Effector memory CD4-positive, alpha-beta T cell (primary cell): ENCODE results near the gene C5AR2.
A peak's percentile ranks its signal among the peaks of the same experiment; 100 is the strongest.
"Not testable (repeated sequence)": the region's sequence is repeated elsewhere in the genome, so short reads cannot be mapped to it uniquely, and the experiment has no call there.

Experiments
- DNase-seq, 3 donors: peaks; one replicate each; pipeline ENCODE4 v3.0.0-alpha.2; 2020
- H3K27ac ChIP-seq: 2 replicates; pipeline ENCODE4 v1.7.0; 2013; ENCODE audit warnings: mild to moderate bottlenecking, low read length, moderate library complexity; ENCODE audit not compliant: insufficient read depth, poor library complexity, severe bottlenecking
- H3K27me3 ChIP-seq: replicated peaks from 2 replicates; pipeline ENCODE4 v1.7.0; 2013; ENCODE audit warnings: mild to moderate bottlenecking, low read length; ENCODE audit not compliant: insufficient read depth, control insufficient read depth, poor library complexity, severe bottlenecking
- H3K36me3 ChIP-seq: 2 replicates; pipeline ENCODE4 v1.7.0; 2013; ENCODE audit warnings: mild to moderate bottlenecking, low read length, moderate library complexity; ENCODE audit not compliant: control insufficient read depth, insufficient read depth
- H3K4me1 ChIP-seq: 2 replicates; pipeline ENCODE4 v1.7.0; 2013; ENCODE audit warnings: low read length, mild to moderate bottlenecking; ENCODE audit not compliant: control insufficient read depth, insufficient read depth, poor library complexity, severe bottlenecking
- H3K4me3 ChIP-seq: 2 replicates; pipeline ENCODE4 v1.7.0; 2013; ENCODE audit warnings: low read length, low read depth, mild to moderate bottlenecking; ENCODE audit not compliant: insufficient read depth, poor library complexity, severe bottlenecking
- H3K9me3 ChIP-seq: 2 replicates; pipeline ENCODE4 v1.7.0; 2013; ENCODE audit warnings: mild to moderate bottlenecking, low read length, moderate library complexity; ENCODE audit not compliant: control insufficient read depth

Gene C5AR2

DNA sequence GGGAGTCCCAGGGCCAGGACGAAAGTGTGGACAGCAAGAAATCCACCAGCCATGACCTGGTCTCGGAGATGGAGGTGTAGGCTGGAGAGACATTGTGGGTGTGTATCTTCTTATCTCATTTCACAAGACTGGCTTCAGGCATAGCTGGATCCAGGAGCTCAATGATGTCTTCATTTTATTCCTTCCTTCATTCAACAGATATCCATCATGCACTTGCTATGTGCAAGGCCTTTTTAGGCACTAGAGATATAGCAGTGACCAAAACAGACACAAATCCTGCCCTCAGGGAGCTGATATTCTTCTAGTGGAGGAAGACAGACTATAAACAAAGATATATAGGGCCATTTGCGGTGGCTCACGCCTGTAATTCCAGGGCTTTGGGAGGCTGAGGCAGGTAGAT is 9.8 kb downstream of the C5AR2 start:
- Histone ChIP-seq H3K27ac (no peak overlapping the region), H3K27me3 (no peaks in the 10 kb centered on the region), H3K9me3 (no peaks in the 10 kb centered on the region), H3K4me3 (no peak overlapping the region), H3K36me3 (no peaks in the 10 kb centered on the region), H3K4me1 (no peaks in the 10 kb centered on the region)
- DNase-seq, result no peak

DNA sequence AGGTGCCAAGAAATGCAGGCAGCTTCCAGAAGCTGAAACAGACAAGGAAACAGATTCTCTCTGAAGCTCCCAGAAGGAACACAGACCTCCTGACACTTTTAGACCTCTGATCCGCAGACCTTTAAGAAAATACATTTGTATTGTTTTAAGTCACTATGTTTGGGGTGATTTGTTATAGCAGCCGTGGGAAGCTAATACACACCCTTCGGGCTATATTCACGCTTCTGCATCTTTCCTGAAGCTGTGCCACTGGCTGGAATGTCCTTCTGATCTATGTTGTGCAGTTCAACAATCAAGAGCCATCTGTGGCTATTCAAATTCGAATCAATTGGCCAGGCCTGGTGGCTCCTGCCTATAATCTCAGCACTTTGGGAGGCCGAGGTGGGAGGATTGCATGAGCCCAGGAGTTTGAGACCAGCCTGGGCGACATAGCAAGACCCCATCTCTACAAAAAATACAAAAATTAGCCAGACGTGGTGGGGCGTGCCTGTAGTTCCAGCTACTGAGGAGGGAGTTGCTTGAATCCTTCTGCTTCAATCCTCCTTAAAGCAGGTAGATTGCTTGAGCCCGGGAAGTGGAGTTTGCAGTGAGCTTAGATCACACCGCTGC is 11.3 kb downstream of the C5AR2 start:
- no peak for DNase-seq
- H3K9me3 ChIP-seq, result no peaks in the 10 kb centered on the region
- no peaks in the 10 kb centered on the region for H3K36me3 ChIP-seq
- no peaks in the 10 kb centered on the region for H3K27me3 ChIP-seq
- H3K4me1 ChIP-seq, result no peaks in the 10 kb centered on the region
- no peak overlapping the region for H3K27ac ChIP-seq
- no peak overlapping the region for H3K4me3 ChIP-seq

DNA sequence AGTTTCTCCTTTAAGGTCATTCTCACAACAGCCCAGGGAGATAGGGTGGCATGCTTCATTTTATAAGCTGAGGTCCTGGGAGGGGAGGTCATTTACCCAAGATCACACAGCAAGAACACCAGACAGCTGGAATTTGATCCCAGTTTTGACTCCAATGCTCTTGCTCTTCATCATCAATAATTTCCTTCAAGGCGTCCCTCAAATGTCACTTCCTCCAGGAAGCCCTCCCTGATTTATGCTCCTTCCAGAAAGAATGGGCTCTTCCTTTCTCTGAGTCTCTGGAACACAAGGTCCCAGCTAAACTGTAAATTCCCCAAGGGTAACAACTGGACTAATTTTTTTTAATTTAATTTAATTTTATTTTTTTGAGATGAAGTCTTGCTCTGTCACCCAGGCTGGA is 12.4 kb downstream of the C5AR2 start:
- Histone ChIP-seq H3K27ac (no peak overlapping the region), H3K4me3 (no peak overlapping the region), H3K4me1 (peaks cover 3% of the 10 kb centered on the region), H3K27me3 (no peaks in the 10 kb centered on the region), H3K36me3 (no peaks in the 10 kb centered on the region), H3K9me3 (no peaks in the 10 kb centered on the region)
- no peak for DNase-seq

- H3K27ac ChIP-seq, H3K4me3 ChIP-seq: not testable (repeated sequence)
Measured at GRCh38 chr19:47346024-47346423, 14.0 kb downstream of the C5AR2 start.

DNA sequence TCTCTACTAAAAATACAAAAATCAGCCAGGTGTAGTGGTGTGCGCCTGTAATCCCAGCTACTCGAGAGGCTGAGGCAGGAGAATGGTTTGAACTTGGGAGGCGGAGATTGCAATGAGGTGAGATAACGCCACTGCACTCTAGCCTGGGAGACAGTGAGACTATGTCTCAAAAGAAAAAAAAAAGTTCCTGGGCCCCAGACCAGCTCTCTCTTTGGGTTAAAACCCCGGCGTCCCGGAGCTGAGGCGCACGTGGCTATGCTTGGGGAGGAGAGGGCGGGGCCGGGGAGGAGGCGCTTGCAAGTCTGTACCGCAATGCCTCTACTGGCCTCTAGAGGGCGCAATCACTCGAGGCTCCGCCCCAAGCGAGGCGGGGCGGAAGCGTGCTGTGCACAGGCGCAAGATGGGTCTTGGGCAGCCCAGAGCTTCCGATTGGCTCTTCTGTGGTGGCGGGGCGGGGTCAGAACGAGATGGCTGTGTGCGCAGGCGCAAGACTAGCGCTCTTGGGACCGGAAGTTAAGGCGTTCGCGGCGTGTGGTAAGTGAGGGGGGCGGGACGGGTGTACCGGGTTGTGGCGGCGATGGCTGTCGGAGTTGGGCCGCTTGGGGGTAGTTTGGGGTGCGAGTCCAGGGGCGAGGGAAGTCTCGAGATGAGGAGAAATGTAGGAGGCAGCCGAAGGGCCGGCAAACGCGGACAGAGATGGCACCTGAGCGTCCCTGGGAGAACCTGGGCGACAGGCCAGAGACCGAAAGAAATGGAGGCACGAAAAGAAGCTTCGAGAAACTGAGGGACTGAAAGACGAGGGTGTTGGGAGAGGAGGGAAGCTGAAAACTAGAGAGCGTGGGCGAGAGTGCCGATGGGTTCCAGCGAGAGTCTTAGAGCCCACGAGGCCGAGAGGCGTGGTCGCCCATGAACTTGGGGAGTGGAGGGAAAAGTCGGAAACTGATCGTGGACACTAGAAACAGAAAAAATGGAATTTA is 17.1 kb downstream of the C5AR2 start, which contains the start of gene DHX34:
Gene DHX34 (plus strand): TSS at position 497 of the 977 bp plus-strand sequence. CDS start 3,716 bp downstream, outside the sequence.
- no peaks in the 10 kb centered on the region for H3K27me3 ChIP-seq
- peak within 1 kb of the TSS; percentile 77 for H3K27ac ChIP-seq
- no peaks in the 10 kb centered on the region for H3K9me3 ChIP-seq
- peak within 1 kb of the TSS; percentile 69 for H3K4me3 ChIP-seq
- H3K36me3 ChIP-seq, result peaks cover 9% of the 10 kb centered on the region
- peaks cover 10% of the 10 kb centered on the region for H3K4me1 ChIP-seq
- peak; percentile 98 to 99 (median 98) for DNase-seq

More at GRCh38 chr19:47346024-47346423, 14.0 kb downstream of the C5AR2 start:
- not testable (repeated sequence) for H3K9me3 ChIP-seq, H3K36me3 ChIP-seq, DNase-seq, H3K27me3 ChIP-seq
- H3K4me1 ChIP-seq, result peaks cover 10% of the 10 kb centered on the region

- H3K27ac ChIP-seq, result no peak overlapping the region
- H3K9me3 ChIP-seq, result no peaks in the 10 kb centered on the region
- H3K27me3 ChIP-seq, result no peaks in the 10 kb centered on the region
- no peak overlapping the region for H3K4me3 ChIP-seq
- peaks cover 20% of the 10 kb centered on the region for H3K36me3 ChIP-seq
- H3K4me1 ChIP-seq, result peaks cover 10% of the 10 kb centered on the region
- DNase-seq, result no peak
Measured at GRCh38 chr19:47350630-47351029, 18.7 kb downstream of the C5AR2 start.

DNA sequence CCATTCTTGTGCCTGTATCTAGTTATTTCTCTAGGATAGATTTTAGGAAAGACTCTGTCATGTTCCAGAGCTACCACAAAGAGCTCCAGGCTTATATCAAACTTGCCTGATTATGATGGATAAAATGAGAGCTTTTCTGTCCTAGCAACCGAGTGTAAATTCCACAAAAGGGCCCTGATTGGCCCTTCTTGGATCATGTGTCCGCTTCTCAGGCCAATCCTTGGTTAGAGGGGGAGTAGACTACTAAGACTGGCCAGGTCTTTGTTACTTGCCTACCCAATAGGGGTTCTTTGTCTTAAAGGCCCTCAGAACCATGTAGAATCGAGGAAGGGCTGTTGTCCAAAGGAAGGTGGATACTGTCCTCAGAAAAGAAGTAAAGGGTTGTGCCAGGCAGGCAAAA is 19.6 kb downstream of the C5AR2 start:
- Histone ChIP-seq H3K36me3 (peaks cover 29% of the 10 kb centered on the region), H3K27me3 (no peaks in the 10 kb centered on the region), H3K4me3 (no peak overlapping the region), H3K9me3 (no peaks in the 10 kb centered on the region), H3K4me1 (peaks cover 10% of the 10 kb centered on the region), H3K27ac (no peak overlapping the region)
- DNase-seq, result no peak

- H3K27ac ChIP-seq, result no peak overlapping the region
- no peak overlapping the region for H3K4me3 ChIP-seq
- peaks cover 35% of the 10 kb centered on the region for H3K36me3 ChIP-seq
- H3K4me1 ChIP-seq, result peaks cover 10% of the 10 kb centered on the region
- no peaks in the 10 kb centered on the region for H3K9me3 ChIP-seq
- no peaks in the 10 kb centered on the region for H3K27me3 ChIP-seq
- DNase-seq, result no peak
Measured at GRCh38 chr19:47352095-47352494, 20.1 kb downstream of the C5AR2 start.

GRCh38 chr19:47353307-47353712 is 21.3 kb downstream of the C5AR2 start:
- Histone ChIP-seq H3K27ac (no peak overlapping the region), H3K4me3 (no peak overlapping the region), H3K36me3 (peaks cover 47% of the 10 kb centered on the region), H3K9me3 (no peaks in the 10 kb centered on the region), H3K4me1 (peaks cover 10% of the 10 kb centered on the region), H3K27me3 (no peaks in the 10 kb centered on the region)
- no peak for DNase-seq

GRCh38 chr19:47356900-47357299 is 24.9 kb downstream of the C5AR2 start:
- no peak overlapping the region for H3K27ac ChIP-seq
- H3K27me3 ChIP-seq, result no peaks in the 10 kb centered on the region
- H3K9me3 ChIP-seq, result no peaks in the 10 kb centered on the region
- DNase-seq, result no peak
- H3K4me1 ChIP-seq, result no peaks in the 10 kb centered on the region
- H3K36me3 ChIP-seq, result peaks cover 78% of the 10 kb centered on the region
- H3K4me3 ChIP-seq, result no peak overlapping the region
